ENCODE data around the gene BHMT2. TPM values are rescaled to one million over a fixed set of nuclear protein-coding genes. Genes with fewer than 3 reads are reported as not detected.

Gene BHMT2
- polyA plus RNA-seq, 10 donors, result 2.1 to 5.9 (median 4.5) TPM

GRCh38 chr5:79112703-79113058 is 43.1 kb downstream of the BHMT2 start:
- no peak for DNase-seq

GRCh38 chr5:79119486-79119885 is 49.9 kb downstream of the BHMT2 start:
- no peak for DNase-seq

- no peak for DNase-seq
Observed at GRCh38 chr5:79120221-79120620, 50.7 kb downstream of the BHMT2 start.

- peak in 1 of 3 donors; percentile 23 for DNase-seq
Observed at GRCh38 chr5:79122973-79123372, 53.4 kb downstream of the BHMT2 start.

GRCh38 chr5:79124607-79125006 is 55.0 kb downstream of the BHMT2 start:
- DNase-seq, result no peak

DNA sequence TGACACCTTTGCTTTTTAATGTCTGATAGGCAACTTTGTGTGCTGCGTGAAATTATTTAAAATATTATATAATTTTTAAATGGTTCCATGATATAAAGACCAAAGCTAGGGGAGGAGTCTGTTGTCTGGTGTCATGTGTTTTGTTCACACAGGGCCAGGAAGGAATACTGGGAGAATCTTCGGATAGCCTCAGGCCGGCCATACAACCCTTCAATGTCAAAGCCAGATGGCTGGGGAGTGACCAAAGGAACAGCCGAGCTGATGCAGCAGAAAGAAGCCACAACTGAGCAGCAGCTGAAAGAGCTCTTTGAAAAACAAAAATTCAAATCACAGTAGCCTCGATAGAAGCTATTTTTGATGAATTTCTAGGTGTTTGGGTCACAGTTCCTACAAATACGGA is 61.2 kb downstream of the BHMT2 start:
- no peak for DNase-seq

DNA sequence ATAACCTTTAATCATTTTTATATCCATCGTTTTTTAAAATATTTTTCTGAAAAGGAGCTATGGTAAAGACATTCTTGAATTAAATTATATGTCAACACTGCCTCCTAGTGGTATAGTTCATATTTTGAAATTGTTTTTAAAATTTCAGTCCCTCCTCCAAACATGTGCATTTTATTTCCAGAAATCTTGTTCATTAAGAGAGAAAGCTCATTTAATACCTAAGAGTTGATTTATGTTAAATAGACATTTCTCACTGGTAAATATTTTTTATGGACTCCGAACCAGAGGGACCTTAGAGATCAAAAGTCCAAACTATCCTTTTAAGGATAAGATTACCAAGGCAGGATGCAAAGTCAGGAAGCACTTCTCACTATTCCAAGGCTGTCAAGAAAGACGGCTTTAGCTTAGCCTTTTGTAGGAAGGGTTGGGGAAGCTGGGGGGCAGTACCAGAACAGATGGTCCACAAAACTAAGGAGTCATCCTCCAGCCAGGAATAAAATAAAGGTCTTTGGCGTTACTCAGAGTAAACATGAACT is 63.6 kb downstream of the BHMT2 start:
- peak; percentile 27 to 79 (median 53) for DNase-seq

- DNase-seq, result peak; percentile 78 to 92 (median 82)
Observed at GRCh38 chr5:79133657-79134451, 64.3 kb downstream of the BHMT2 start.

DNA sequence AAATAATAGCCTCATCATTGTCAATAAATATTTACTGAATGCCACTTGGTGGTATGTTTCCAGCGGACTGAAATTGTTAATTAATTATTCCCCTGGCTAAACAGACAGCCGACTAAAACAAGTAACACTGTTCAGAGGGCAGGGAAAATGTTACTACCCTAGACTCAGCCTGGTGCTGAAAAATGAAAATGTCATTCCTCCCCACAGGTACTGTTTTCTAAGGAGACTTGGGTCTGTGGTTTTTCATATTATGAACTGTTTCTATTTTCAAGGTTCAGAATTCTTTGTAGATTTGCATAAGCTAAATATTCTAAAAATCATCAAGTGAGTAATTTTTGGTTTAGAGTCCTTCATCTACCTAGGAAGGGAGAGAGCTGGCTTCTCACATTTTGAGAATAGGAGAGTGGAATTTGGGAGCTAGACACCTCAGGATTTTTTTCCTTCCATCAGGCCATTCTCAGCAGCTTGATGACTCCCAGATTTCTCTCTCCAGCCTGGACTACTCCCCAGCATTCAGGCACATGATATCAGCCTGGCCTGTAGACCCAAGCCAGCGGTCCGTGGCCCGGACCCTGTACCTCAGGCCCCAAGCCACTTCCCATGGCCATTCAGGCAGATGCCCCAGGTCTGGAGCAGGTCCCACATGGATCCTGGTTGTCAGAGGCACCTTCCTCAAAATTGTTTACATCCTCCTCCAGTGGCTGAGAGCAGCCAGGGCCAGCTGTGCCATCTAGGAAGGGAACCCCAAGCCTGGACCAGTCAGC is 66.4 kb downstream of the BHMT2 start:
- no peak for DNase-seq

DNA sequence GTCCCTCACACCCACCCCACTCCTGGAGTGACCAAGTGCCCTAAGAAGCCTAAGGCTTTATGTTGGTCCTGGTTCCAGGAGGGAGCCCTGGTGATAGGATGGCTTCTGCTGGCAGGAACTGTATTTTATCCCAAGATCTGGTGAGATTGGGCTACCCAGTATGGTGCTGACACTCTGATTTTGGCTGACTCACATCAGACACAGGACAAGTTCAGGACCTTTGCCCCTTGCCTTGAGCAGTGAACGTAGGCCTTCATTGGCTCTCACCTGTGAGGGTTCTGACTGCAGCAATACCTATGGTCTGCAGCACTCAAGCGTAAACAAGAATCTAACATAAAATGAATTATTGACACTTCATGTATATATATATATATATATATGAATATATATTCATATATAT is 67.1 kb downstream of the BHMT2 start:
- DNase-seq, result no peak

Other genes starting within 250 kb of the BHMT2 start
- gene ARSB, start 84.5 kb upstream of the BHMT2 start, polyA plus RNA-seq (ENCODE audit: insufficient read length in 10 of 10), result 10 to 100 TPM; 17.6 to 25.2 (median 20.8) TPM
- gene DMGDH, start 93 bp upstream of the BHMT2 start, polyA plus RNA-seq (ENCODE audit: insufficient read length in 10 of 10), result 1 to 10 TPM; 1.8 to 4.3 (median 2.4) TPM
- under 1 TPM in 7 of 10 donors, not detected in 3; 0.15 to 0.98 (median 0.29) TPM for gene BHMT, start 42.0 kb downstream of the BHMT2 start, polyA plus RNA-seq (ENCODE audit: insufficient read length in 10 of 10)
- 10 to 100 TPM in 7 of 10 donors, 1 to 10 TPM in 3; 8.5 to 12.4 (median 11.3) TPM for gene JMY, start 166.4 kb downstream of the BHMT2 start, polyA plus RNA-seq (ENCODE audit: insufficient read length in 10 of 10)

Data from muscle of back (tissue), 11 donors.